SK-N-DZ (cell line): ENCODE data around the gene SLC35F3.

Experiments used
- DNase-seq: peaks from one replicate; pipeline ENCODE4 v3.0.0-alpha.2; 2015; ENCODE audit warnings: low spot score

SLC35F3 gene

GRCh38 chr1:233909195-233909594 is 4.7 kb downstream of the SLC35F3 start:
- DNase-seq = no peak

DNA sequence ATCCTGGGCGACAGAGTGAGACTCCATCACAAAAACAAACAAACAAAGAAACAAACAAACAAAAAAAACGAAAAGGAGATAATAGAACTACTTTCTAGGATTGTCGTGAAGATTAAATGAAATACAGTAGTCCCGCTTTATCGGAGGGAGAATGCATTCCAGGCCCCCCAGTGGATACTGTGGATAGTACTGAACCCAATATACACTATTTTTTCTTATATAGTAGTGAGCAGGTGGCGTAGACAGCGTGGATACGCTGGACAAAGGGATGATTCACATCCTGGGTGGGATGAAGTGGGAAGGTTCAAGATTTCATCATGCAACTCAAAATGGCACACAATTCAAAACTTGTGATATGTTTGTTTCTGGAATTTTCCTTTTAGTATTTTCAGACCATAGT is 8.0 kb downstream of the SLC35F3 start:
- DNase-seq = no peak

DNA sequence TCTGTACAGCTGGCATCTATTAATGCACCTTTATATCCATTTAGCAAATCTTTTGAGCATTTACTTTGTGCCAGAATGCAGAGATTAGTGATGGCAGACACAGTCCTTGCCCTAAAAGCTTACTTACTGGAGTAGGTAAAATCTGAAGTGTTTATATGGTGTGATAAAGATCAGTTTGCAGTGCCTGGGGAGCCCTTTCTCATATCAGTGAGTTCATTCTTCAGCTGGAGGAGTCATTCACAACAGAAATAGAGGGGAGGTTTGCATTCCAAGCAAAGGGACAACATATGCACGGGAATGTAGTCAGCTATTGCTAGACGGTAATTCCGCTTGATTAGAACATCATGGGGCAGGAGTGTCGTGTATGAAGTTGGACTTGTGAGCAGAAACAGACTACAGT is 8.4 kb downstream of the SLC35F3 start:
- DNase-seq = no peak

- no peak for DNase-seq
These were observed 12.2 kb downstream of the SLC35F3 start for GRCh38 chr1:233916706-233917105.

GRCh38 chr1:233919786-233920185 is 15.3 kb downstream of the SLC35F3 start:
- no peak for DNase-seq

DNA sequence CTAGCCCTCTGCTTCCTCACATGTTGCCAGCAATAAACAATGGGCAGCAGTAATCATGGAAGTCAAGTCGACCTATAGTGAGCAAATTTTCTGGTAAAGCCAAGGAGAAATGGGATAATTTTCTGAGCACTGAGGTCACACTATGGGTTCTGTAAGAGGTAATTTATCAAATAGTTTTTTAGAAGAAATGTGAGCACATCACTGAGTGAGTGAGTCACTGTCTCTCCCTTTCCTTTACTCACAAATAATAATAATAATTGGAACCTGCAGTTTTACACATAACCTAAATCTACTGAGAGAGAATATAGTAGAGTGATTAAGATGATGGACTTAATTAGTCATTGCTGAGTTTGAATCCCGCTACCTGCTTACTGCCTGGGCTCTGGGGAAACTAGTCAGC is 23.6 kb downstream of the SLC35F3 start:
- DNase-seq = no peak

- no peak for DNase-seq
These were observed 28.9 kb downstream of the SLC35F3 start for GRCh38 chr1:233933339-233933738.

DNA sequence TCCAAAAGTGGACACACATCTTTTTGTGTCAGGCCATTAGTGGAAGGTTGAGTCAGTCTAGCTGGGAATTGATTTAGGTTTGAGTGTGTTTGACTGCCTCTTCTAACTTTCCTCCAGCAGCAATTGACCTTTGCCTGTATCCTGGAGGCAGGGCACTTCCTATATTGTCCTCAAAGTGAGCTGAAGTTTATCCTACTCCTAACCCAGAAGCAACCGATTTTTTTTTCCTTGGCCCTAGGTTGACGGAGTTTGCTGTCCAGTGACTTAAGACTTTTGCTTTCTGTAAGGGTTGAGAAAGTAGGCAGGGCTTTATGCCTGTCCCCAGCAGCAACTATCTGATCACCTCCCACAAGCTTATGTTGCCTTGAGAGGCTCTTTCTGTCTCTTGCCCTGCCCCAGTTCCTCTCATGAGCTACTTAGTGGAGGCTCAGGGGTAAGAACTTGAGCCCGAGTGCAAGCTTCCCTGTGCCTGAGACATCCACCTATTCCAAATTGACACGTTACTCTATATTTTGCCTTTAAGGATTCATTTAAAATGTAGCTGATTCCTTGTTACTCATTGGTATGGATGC is 30.9 kb downstream of the SLC35F3 start:
- DNase-seq = no peak

DNA sequence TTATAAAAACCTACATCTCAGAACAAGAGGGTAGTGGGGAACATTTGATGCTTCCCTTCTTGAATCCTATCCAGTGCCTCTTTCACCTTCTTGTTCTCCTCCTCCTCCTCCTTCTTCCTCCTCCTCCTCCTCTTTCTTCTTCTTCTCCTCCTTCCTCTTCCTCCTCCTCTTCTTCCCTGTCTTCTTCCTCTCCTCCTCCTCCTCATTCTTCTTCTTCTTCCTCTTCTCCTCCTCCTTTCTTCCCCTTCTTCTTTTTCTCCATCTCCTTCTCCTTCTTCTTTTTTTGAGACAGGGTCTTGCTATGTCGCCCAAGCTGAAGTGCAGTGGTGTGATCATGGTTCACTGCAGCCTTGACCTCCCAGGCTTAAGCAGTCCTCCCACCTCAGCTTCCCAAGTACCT is 31.9 kb downstream of the SLC35F3 start:
- DNase-seq = no peak

GRCh38 chr1:233936842-233937241 is 32.4 kb downstream of the SLC35F3 start:
- DNase-seq = no peak

DNA sequence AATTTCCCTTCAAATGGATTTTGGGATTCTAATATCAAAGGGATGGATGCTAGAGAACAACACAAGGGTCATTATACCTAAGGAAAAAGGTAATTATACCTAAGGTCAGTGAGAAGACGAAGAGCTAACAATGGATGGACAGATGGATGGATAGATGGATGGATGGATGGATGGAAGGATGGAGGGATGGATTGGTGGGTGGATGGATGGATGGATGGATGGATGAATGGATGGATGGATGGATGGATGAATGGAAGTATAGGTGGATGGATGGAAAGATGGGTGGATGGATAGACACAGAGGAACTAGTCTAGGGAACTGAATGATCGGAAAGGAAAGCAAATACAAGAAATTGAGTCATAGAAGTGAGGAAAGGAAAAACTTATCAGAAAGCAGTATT is 34.0 kb downstream of the SLC35F3 start:
- DNase-seq = no peak

GRCh38 chr1:233939451-233939850 is 35.0 kb downstream of the SLC35F3 start:
- no peak for DNase-seq

- DNase-seq = no peak
These were observed 36.4 kb downstream of the SLC35F3 start for GRCh38 chr1:233940908-233941307.

DNA sequence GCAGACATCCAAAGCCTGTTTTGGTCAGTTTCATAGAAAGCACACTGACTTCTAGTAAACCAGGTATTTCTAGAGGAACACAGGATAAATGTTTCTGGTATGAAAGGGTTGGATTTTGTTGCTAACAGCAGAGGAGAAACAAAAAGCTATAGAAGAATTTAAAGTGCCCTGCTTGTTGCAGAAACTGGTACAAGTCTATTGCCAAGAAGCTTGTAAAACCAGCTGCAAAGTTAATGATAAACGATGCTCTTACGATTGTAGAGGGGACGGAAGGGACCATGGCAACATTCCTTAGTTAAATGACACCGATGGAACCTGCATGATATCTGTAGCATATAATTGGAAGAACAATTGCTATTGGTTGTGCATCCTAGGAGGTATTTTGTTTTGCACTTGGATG is 40.1 kb downstream of the SLC35F3 start:
- DNase-seq = no peak

DNA sequence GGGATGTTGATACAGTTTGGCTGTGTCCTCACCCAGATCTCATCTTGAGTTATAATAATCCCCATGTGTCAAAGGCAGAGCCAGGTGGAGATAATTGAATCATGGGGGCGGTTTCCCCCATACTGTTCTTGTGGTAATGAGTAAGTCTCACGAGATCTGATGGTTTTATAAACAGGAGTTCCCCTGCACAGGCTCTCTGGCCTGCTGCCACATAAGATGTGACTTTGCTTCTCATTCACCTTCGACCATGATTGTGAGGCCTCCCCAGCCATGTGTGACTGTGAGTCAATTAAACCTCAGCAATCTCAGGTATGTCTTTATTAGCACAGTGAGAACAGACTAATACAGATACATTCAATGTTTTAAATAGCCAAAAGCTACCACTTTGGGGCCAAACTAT is 41.1 kb downstream of the SLC35F3 start:
- DNase-seq = no peak

DNA sequence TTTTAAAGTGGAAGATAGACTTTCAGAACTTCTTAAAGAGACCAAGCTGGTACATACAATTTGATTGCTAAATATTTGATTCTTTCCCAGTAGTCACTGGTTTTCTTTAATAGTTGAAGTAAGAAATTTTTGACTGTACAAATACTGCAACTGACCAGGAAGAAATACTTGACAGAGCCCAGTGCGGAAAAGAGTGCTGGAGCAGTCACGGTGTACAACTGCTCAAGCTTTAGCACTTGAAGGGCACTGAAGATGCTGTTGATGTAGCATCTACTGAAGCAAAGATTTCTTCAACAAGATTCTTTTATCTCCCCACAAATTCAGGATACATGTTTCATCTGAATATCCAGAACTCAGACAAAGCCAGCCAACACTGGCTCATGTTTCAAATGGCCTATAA is 41.5 kb downstream of the SLC35F3 start:
- DNase-seq = no peak

DNA sequence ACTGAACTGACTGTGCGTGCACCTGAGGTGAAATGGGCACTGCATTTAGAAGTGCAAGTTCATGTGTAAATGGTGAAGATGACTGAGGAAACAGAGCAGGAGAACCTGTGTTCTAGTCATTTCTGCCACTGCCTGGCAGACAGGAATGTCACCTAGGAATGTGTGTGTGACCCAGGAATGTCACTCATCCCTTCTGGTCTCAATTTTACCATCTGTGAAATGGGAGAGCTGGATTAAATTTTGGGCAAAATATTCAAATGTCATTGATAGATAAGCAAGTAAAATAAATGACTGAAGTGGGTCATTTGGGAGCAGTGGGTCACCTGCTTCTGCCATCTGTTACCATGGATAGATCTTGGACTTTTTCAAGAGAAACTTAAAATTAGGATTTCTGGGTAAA is 42.2 kb downstream of the SLC35F3 start:
- DNase-seq = no peak

- no peak for DNase-seq
These were observed 47.3 kb downstream of the SLC35F3 start for GRCh38 chr1:233951804-233952203.

GRCh38 chr1:233957691-233958090 is 53.2 kb downstream of the SLC35F3 start:
- no peak for DNase-seq

DNA sequence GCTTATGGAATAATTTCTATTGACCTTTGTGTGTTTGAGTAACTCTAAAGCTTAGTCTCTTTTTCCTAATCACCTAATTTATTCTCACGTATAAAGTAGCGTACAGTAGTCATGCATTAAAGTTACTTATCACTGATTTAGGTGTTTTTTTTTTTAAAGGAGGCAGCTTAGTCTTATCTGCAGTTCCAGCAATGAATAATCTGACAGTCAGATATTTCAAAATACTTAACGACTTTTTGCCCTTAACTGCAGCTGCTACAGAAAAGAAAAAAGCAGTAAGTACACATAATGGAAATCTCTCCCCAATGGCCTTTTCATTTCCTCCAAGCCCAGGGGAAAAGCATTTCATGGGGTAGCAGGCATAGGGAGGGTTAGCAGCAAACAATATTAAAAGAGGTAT is 54.6 kb downstream of the SLC35F3 start:
- no peak for DNase-seq

GRCh38 chr1:233959971-233960370 is 55.5 kb downstream of the SLC35F3 start:
- no peak for DNase-seq

DNA sequence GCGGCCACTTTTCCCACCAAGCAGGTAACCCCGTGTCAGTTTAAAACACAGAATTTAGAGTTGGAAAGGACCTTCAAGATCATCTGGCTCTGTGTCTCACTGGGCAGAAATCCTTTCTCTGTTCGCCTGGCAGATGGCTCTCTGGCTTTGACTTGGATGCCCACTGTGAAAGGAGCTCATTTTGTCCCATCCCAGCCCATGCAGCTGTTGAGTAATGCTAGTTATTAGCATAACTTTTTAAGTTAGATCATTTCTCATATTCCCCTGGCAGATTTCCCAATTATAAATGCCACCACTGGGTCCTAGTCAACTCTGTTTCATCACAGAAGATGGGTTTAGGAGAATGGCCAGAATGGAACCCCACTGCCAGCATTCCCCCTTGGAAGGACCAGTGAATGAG is 55.9 kb downstream of the SLC35F3 start:
- no peak for DNase-seq

- no peak for DNase-seq
These were observed 58.4 kb downstream of the SLC35F3 start for GRCh38 chr1:233962878-233963277.

DNA sequence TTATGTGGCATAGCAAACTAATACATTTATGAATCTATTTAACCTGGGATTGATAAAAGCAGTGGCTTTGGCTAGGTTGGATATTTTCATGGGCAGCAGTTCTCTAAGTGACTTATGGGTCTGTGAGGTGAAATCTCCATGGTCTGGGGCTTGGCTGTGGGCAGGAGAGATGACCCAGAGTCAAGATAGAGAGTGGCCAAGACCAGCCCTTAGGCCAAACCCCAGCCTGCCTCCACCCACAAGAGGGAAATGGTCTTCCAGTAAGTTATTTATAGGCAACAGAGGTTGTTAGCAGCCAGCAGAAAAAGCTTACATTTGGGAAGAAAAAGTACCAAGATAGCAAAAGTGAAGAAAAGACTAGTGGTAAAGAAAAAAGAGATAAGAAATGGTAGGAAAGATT is 61.4 kb downstream of the SLC35F3 start:
- no peak for DNase-seq
